SH-SY5Y (cell line): ENCODE measurements around the gene CCDC85A.

ENCODE experiments used
- GATA2 ChIP-seq: IDR thresholded peaks from 2 replicates; pipeline ENCODE4 v1.6.1; 2011; ENCODE audit warnings: mild to moderate bottlenecking, low read depth, low read length
- GATA3 ChIP-seq: IDR thresholded peaks from 2 replicates; pipeline ENCODE4 v1.6.1; 2011; ENCODE audit warnings: low read depth, mild to moderate bottlenecking, low read length, moderate library complexity

DNA sequence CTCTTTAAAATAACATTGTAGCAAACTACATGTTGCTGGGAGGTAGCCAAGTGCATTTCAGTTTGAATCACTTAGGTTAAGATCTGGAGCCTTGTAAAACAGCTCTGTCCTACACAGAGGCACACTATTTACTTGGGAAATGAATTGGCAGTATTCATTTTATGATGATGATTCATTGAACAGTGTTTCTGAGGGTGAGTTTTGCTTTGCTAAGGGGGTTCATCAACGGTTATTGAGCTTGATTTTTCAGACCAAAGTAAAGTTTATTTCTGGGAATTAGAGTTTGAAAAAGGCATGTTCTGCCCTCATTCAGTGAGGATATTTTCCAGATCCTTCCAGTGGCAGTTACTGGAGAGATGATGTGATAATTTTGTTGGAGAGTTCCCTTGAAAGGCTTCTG, 55.6 kb downstream of the CCDC85A start:
- TF ChIP-seq GATA2 (no peak), GATA3 (no peak)
